CD4-positive, alpha-beta memory T cell (primary cell): ENCODE data around the gene C1orf159. TPM values are rescaled to one million over a fixed set of nuclear protein-coding genes. Genes with fewer than 3 reads are reported as not detected.
A peak's percentile ranks its signal among the peaks of the same experiment; 100 is the strongest.

Source experiments
- CTCF ChIA-PET: fragments of 350-600 bp; sonication (Branson Sonifier 250); formaldehyde crosslinking; loops from one replicate; lab custom pipeline; 2021; ENCODE audit warnings: inconsistent platforms; ENCODE audit not compliant: partially characterized antibody; lab: Charles Lee
- POLR2A ChIA-PET: fragments of 350-600 bp; sonication (Branson Sonifier 250); formaldehyde crosslinking; loops from one replicate; lab custom pipeline; 2021; ENCODE audit not compliant: partially characterized antibody; lab: Charles Lee
- DNase-seq, 5 donors: peaks; one replicate each; pipeline versions ENCODE4 v3.0.0 to v3.0.0-alpha.2; 2020 to 2022; ENCODE audit warnings: mixed read lengths in 1 of 5
- H3K27ac ChIP-seq: one replicate; pipeline ENCODE4 v1.7.0; 2013; ENCODE audit warnings: low read depth, low read length
- H3K27me3 ChIP-seq: 2 replicates; pipeline ENCODE4 v1.7.0; 2013; ENCODE audit warnings: mild to moderate bottlenecking, low read length, moderate library complexity; ENCODE audit not compliant: insufficient read depth
- H3K36me3 ChIP-seq: 2 replicates; pipeline ENCODE4 v1.7.0; 2013; ENCODE audit warnings: mild to moderate bottlenecking, low read length, moderate library complexity; ENCODE audit not compliant: insufficient read depth
- H3K4me1 ChIP-seq: 2 replicates; pipeline ENCODE4 v1.7.0; 2013; ENCODE audit warnings: mild to moderate bottlenecking, low read length, moderate library complexity; ENCODE audit not compliant: insufficient read depth
- H3K4me3 ChIP-seq, 2 donors: one replicate each; pipeline ENCODE4 v1.7.0; 2013; ENCODE audit warnings: low read length in 2 of 2, mild to moderate bottlenecking in 1 of 2
- H3K9me3 ChIP-seq, 2 donors: one replicate each; pipeline ENCODE4 v1.7.0; 2013; ENCODE audit warnings: low read length in 2 of 2, control low read depth in 1 of 2; ENCODE audit not compliant: control insufficient read depth in 1 of 2
- H3K27ac Mint-ChIP-seq, 7 donors: one replicate each; pipeline ENCODE4 v1.8.0; 2020 to 2021; ENCODE audit warnings: mixed read lengths in 7 of 7, mild to moderate bottlenecking in 6 of 7, inconsistent platforms in 3 of 7, moderate library complexity in 3 of 7
- H3K27me3 Mint-ChIP-seq, 2 donors: one replicate each; pipeline ENCODE4 v1.8.0; 2020 to 2021; ENCODE audit warnings: mixed read lengths in 2 of 2
- H3K36me3 Mint-ChIP-seq, 2 donors: one replicate each; pipeline ENCODE4 v1.8.0; 2020 to 2021; ENCODE audit warnings: mixed read lengths in 2 of 2, inconsistent platforms in 1 of 2, mild to moderate bottlenecking in 1 of 2
- H3K4me1 Mint-ChIP-seq, 4 donors: one replicate each; pipeline ENCODE4 v1.8.0; 2020 to 2021; ENCODE audit warnings: mixed read lengths in 4 of 4, mild to moderate bottlenecking in 1 of 4
- H3K4me3 Mint-ChIP-seq, 8 donors: one replicate each; pipeline ENCODE4 v1.8.0; 2020 to 2021; ENCODE audit warnings: mixed read lengths in 8 of 8, mild to moderate bottlenecking in 7 of 8, moderate library complexity in 6 of 8, inconsistent platforms in 3 of 8
- H3K9me3 Mint-ChIP-seq, 8 donors: one replicate each; pipeline ENCODE4 v1.8.0; 2020 to 2021; ENCODE audit warnings: mixed read lengths in 8 of 8, mild to moderate bottlenecking in 5 of 8, inconsistent platforms in 3 of 8, moderate library complexity in 1 of 8
- intact Hi-C: fragments of 100-400 bp; cut with micrococcal nuclease; formaldehyde crosslinking; loops from one replicate; pipeline ENCODE4 v1.15.1; 2023
- polyA plus RNA-seq, 2 donors: library from polyadenylated mRNA; unstranded; fragments of 300-500 nt; fragmentation: Illumina TruSeq; gene quantifications; one replicate each; pipeline ENCODE4 v1.2.3, GENCODE V29; 2021
- total RNA-seq, 2 experiments: library from RNA; stranded (reverse); gene quantifications; one replicate each; pipeline ENCODE4 v1.2.3, GENCODE V29; 2021

C1orf159 gene
- total and polyA plus RNA-seq, 4 experiments from 2014 or later: 3.8 to 15.1 (median 11.5) TPM

- Mint-ChIP-seq H3K9me3 (no peaks in the 10 kb centered on the region), H3K4me1 (peaks cover 7 to 30% (median 15%) of the 10 kb centered on the region in 4 donors), H3K4me3 (no peak overlapping the region), H3K27me3 (no peaks in the 10 kb centered on the region), H3K36me3 (no peaks in the 10 kb centered on the region), H3K27ac (peak overlapping the region in 1 of 7 donors; percentile 8)
- no peaks in the 10 kb centered on the region for H3K36me3 ChIP-seq
- H3K27ac ChIP-seq: no peak overlapping the region
- DNase-seq: no peak
- ChIA-PET CTCF (no interaction called here), POLR2A (no interaction called here)
- H3K4me1 ChIP-seq: peaks cover 43% of the 10 kb centered on the region
- H3K27me3 ChIP-seq: no peaks in the 10 kb centered on the region
- H3K4me3 ChIP-seq: no peak overlapping the region
- intact Hi-C loops: no loop called here
- no peaks in the 10 kb centered on the region for H3K9me3 ChIP-seq
These were observed 24.8 kb upstream of the C1orf159 start for GRCh38 chr1:1140673-1141072.

- Mint-ChIP-seq H3K27ac (peak overlapping the region; percentile 71 to 97 (median 92)), H3K27me3 (no peaks in the 10 kb centered on the region), H3K9me3 (no peaks in the 10 kb centered on the region), H3K36me3 (no peaks in the 10 kb centered on the region), H3K4me1 (peaks cover 4 to 25% (median 9%) of the 10 kb centered on the region in 4 donors), H3K4me3 (peak overlapping the region; percentile 60 to 88 (median 82))
- peak; percentile 67 to 85 (median 72) for DNase-seq
- H3K9me3 ChIP-seq: no peaks in the 10 kb centered on the region
- intact Hi-C loops: loop anchor here (5.0 kb wide), 1 partner anchor 95 kb away; the partner anchor contains the start of genes B3GALT6 and SDF4
- POLR2A ChIA-PET: interaction anchor here (0.7 to 1.4 kb wide), 2 partner anchors 78 to 79 kb away, joined by 3 to 4 read pairs; no protein-coding TSS in a partner anchor
- H3K4me1 ChIP-seq: peaks cover 24% of the 10 kb centered on the region
- CTCF ChIA-PET: interaction anchor here (1.4 kb wide), 1 partner anchor 15 kb away, joined by 4 read pairs; no protein-coding TSS in a partner anchor
- no peaks in the 10 kb centered on the region for H3K36me3 ChIP-seq
- H3K27me3 ChIP-seq: no peaks in the 10 kb centered on the region
- H3K27ac ChIP-seq: peak overlapping the region; percentile 30
- no peak overlapping the region for H3K4me3 ChIP-seq
These were observed 21.6 kb upstream of the C1orf159 start for GRCh38 chr1:1137256-1138045.

- Histone ChIP-seq H3K27me3 (no peaks in the 10 kb centered on the region), H3K27ac (peak overlapping the region; percentile 14), H3K4me3 (no peak overlapping the region), H3K4me1 (peaks cover 24% of the 10 kb centered on the region), H3K9me3 (no peaks in the 10 kb centered on the region), H3K36me3 (no peaks in the 10 kb centered on the region)
- ChIA-PET CTCF (interaction anchor here (1.4 kb wide), 1 partner anchor 14 kb away, joined by 4 read pairs; no protein-coding TSS in a partner anchor), POLR2A (interaction anchor here (0.7 to 1.4 kb wide), 4 partner anchors 10 to 80 kb away, joined by 3 to 4 read pairs (median 3); no protein-coding TSS in a partner anchor)
- peak in 3 of 5 donors; percentile 16 to 38 (median 30) for DNase-seq
- Mint-ChIP-seq H3K9me3 (no peaks in the 10 kb centered on the region), H3K36me3 (no peaks in the 10 kb centered on the region), H3K4me3 (peak overlapping the region in 6 of 8 donors; percentile 39 to 77 (median 60)), H3K27me3 (no peaks in the 10 kb centered on the region), H3K4me1 (peaks cover 4 to 25% (median 9%) of the 10 kb centered on the region in 4 donors), H3K27ac (peak overlapping the region in 6 of 7 donors; percentile 35 to 91 (median 81))
- intact Hi-C loops: loop anchor here (5.0 kb wide), 1 partner anchor 96 kb away; the partner anchor contains the start of genes B3GALT6 and SDF4
These were observed 20.8 kb upstream of the C1orf159 start for GRCh38 chr1:1136547-1137230.

- Mint-ChIP-seq H3K4me1 (peaks cover 4 to 28% (median 9%) of the 10 kb centered on the region in 4 donors), H3K4me3 (peak overlapping the region in 6 of 8 donors; percentile 7 to 63 (median 48)), H3K9me3 (no peaks in the 10 kb centered on the region), H3K36me3 (no peaks in the 10 kb centered on the region), H3K27ac (peak overlapping the region in 5 of 7 donors; percentile 42 to 85 (median 55)), H3K27me3 (no peaks in the 10 kb centered on the region)
- POLR2A ChIA-PET: no interaction called here
- Histone ChIP-seq H3K4me1 (peaks cover 21% of the 10 kb centered on the region), H3K9me3 (no peaks in the 10 kb centered on the region), H3K36me3 (no peaks in the 10 kb centered on the region), H3K27me3 (no peaks in the 10 kb centered on the region), H3K27ac (no peak overlapping the region), H3K4me3 (no peak overlapping the region)
- CTCF ChIA-PET: no interaction called here
- intact Hi-C loops: loop anchor here (5.0 kb wide), 1 partner anchor 97 kb away; the partner anchor contains the start of genes B3GALT6 and SDF4
- DNase-seq: no peak
These were observed 19.6 kb upstream of the C1orf159 start for GRCh38 chr1:1135339-1136136.

GRCh38 chr1:1134300-1134970 is 18.5 kb upstream of the C1orf159 start:
- ChIA-PET POLR2A (no interaction called here), CTCF (no interaction called here)
- H3K4me1 Mint-ChIP-seq: peaks cover 4 to 28% (median 9%) of the 10 kb centered on the region in 4 donors
- H3K4me3 Mint-ChIP-seq: no peak overlapping the region
- no peaks in the 10 kb centered on the region for H3K36me3 Mint-ChIP-seq
- Histone ChIP-seq H3K4me1 (peaks cover 20% of the 10 kb centered on the region), H3K4me3 (no peak overlapping the region), H3K9me3 (no peaks in the 10 kb centered on the region), H3K36me3 (no peaks in the 10 kb centered on the region), H3K27ac (no peak overlapping the region), H3K27me3 (no peaks in the 10 kb centered on the region)
- H3K27ac Mint-ChIP-seq: no peak overlapping the region
- H3K9me3 Mint-ChIP-seq: no peaks in the 10 kb centered on the region
- H3K27me3 Mint-ChIP-seq: no peaks in the 10 kb centered on the region
- no peak for DNase-seq
- intact Hi-C loops: no loop called here

- Histone ChIP-seq H3K4me1 (peaks cover 20% of the 10 kb centered on the region), H3K9me3 (no peaks in the 10 kb centered on the region), H3K27me3 (no peaks in the 10 kb centered on the region), H3K36me3 (no peaks in the 10 kb centered on the region), H3K27ac (no peak overlapping the region), H3K4me3 (no peak overlapping the region)
- H3K27ac Mint-ChIP-seq: no peak overlapping the region
- ChIA-PET CTCF (no interaction called here), POLR2A (no interaction called here)
- H3K36me3 Mint-ChIP-seq: no peaks in the 10 kb centered on the region
- H3K9me3 Mint-ChIP-seq: no peaks in the 10 kb centered on the region
- peaks cover 4 to 24% (median 9%) of the 10 kb centered on the region in 4 donors for H3K4me1 Mint-ChIP-seq
- intact Hi-C loops: no loop called here
- no peaks in the 10 kb centered on the region for H3K27me3 Mint-ChIP-seq
- no peak for DNase-seq
- no peak overlapping the region for H3K4me3 Mint-ChIP-seq
These were observed 17.3 kb upstream of the C1orf159 start for GRCh38 chr1:1132956-1133750.
